GM12874 (cell line): ENCODE measurements around the gene FEZ2.

Source experiments
- TF ChIP-seq, protein P1 (sequence below): IDR thresholded peaks from 2 replicates; pipeline ENCODE4 v1.5.1; 2011; ENCODE audit warnings: low read depth, mild to moderate bottlenecking, control low read depth, low read length, moderate library complexity; ENCODE audit not compliant: insufficient read depth

Gene FEZ2

GRCh38 chr2:36560726-36561125, 37.2 kb downstream of the FEZ2 start:
- TF ChIP-seq, protein P1, sequence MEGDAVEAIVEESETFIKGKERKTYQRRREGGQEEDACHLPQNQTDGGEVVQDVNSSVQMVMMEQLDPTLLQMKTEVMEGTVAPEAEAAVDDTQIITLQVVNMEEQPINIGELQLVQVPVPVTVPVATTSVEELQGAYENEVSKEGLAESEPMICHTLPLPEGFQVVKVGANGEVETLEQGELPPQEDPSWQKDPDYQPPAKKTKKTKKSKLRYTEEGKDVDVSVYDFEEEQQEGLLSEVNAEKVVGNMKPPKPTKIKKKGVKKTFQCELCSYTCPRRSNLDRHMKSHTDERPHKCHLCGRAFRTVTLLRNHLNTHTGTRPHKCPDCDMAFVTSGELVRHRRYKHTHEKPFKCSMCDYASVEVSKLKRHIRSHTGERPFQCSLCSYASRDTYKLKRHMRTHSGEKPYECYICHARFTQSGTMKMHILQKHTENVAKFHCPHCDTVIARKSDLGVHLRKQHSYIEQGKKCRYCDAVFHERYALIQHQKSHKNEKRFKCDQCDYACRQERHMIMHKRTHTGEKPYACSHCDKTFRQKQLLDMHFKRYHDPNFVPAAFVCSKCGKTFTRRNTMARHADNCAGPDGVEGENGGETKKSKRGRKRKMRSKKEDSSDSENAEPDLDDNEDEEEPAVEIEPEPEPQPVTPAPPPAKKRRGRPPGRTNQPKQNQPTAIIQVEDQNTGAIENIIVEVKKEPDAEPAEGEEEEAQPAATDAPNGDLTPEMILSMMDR: no peak

DNA sequence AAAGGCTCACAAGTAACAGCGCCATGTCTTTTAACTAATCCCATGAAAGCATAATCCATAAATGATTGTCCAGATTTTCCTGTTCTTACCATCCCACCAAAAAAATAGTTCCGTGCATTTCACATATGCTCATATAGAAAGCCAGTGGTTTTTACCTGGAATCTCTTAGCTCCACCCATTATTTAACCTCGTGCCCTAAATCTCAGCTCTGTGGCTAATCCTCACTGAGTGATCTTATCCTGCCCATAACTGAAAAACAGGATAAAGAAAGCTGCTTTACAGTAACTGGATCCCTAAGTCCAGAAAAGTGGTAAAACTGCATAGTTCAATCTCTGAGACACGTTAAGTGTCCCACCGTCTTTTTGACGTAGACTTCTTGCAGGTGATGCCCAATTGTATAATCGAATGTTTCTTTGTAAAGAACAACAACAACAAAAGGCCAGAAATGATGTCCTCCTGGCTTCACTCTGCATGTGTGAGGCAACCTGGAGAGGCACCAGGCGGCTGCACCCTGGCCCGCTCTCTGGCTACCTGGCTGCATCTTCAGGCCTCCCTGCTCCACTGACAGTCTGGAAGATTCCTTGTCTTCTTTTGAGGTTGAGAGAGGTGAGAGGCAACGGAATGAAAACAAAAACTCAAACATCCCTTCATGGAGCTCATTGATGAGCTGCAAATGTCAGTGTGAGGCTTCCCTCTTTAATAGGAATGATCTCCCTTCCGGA, 38.6 kb downstream of the FEZ2 start:
- TF ChIP-seq, protein P1: no peak

DNA sequence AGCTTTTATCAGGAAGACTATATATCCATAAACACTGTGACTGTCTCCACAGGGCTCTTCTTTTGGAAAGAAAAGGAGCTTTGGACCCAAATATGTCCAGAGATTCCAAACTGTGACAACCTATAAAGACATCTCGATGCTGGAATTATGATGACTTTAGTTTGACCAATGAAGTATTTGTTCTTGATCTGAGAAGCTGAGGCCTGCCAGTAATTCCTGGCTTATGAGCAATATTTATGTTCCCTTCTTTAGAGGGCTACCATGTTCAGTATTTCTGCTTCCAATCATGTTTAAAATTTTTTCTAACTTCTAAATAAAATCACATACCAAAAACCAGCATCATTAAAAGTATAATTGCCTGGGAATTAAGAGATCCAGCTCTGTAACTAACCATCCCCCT, 41.1 kb downstream of the FEZ2 start:
- TF ChIP-seq, protein P1: no peak

- TF ChIP-seq, protein P1: no peak
Observed at GRCh38 chr2:36555789-36556188, 42.2 kb downstream of the FEZ2 start.

GRCh38 chr2:36554531-36554930, 43.4 kb downstream of the FEZ2 start:
- TF ChIP-seq, protein P1: no peak

GRCh38 chr2:36553683-36554082, 44.3 kb downstream of the FEZ2 start:
- TF ChIP-seq, protein P1: no peak

DNA sequence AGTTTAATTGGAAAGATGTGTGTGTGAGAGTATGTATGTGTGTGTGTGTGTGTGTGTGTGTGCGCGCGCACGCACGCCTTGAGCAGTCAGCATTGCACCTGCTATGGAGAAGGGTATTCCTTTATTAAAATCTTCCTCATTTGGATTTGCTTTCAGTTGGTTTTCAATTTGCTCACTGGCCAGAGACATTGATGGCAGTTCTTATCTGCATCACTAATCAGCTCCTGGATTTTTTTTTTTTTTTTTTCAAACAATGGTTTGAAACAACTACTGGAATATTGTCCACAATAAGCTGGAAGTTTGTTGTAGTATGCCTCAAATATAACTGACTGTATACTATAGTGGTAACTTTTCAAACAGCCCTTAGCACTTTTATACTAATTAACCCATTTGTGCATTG, 48.0 kb downstream of the FEZ2 start:
- TF ChIP-seq, protein P1: no peak
